GM19372 (cell line): ENCODE results near the gene TMEFF2.

Source experiments
- ATAC-seq: cut with Tn5 transposase; IDR thresholded peaks from one replicate; pipeline ENCODE4 v1.9.1; 2021; ENCODE audit warnings: mild to moderate bottlenecking, low read depth, moderate library complexity; ENCODE audit not compliant: unreplicated experiment

Gene TMEFF2

GRCh38 chr2:192072778-192073177 is 122.0 kb downstream of the TMEFF2 start:
- ATAC-seq: no peak

- ATAC-seq: no peak
These were observed 122.5 kb downstream of the TMEFF2 start for GRCh38 chr2:192072261-192072660.

GRCh38 chr2:192070099-192070498 is 124.6 kb downstream of the TMEFF2 start:
- ATAC-seq: no peak

GRCh38 chr2:192069417-192069816 is 125.3 kb downstream of the TMEFF2 start:
- no peak for ATAC-seq

- no peak for ATAC-seq
These were observed 125.8 kb downstream of the TMEFF2 start for GRCh38 chr2:192068966-192069365.

GRCh38 chr2:192067631-192068030 is 127.1 kb downstream of the TMEFF2 start:
- ATAC-seq: no peak

- ATAC-seq: no peak
These were observed 130.3 kb downstream of the TMEFF2 start for GRCh38 chr2:192064459-192064858.

GRCh38 chr2:192060161-192060560 is 134.6 kb downstream of the TMEFF2 start:
- no peak for ATAC-seq

- no peak for ATAC-seq
These were observed 135.5 kb downstream of the TMEFF2 start for GRCh38 chr2:192059266-192059665.

GRCh38 chr2:192053921-192054320 is 140.8 kb downstream of the TMEFF2 start:
- no peak for ATAC-seq

GRCh38 chr2:192051533-192051932 is 143.2 kb downstream of the TMEFF2 start:
- ATAC-seq: no peak

- no peak for ATAC-seq
These were observed 145.4 kb downstream of the TMEFF2 start for GRCh38 chr2:192049362-192049761.

- no peak for ATAC-seq
These were observed 147.2 kb downstream of the TMEFF2 start for GRCh38 chr2:192047315-192048107.

GRCh38 chr2:192044496-192044895 is 150.2 kb downstream of the TMEFF2 start:
- ATAC-seq: no peak

- ATAC-seq: no peak
These were observed 151.4 kb downstream of the TMEFF2 start for GRCh38 chr2:192043216-192043870.

- ATAC-seq: no peak
These were observed 152.6 kb downstream of the TMEFF2 start for GRCh38 chr2:192042126-192042525.

- ATAC-seq: no peak
These were observed 156.6 kb downstream of the TMEFF2 start for GRCh38 chr2:192038110-192038509.

GRCh38 chr2:192035731-192036442 is 158.8 kb downstream of the TMEFF2 start:
- no peak for ATAC-seq

- ATAC-seq: no peak
These were observed 163.9 kb downstream of the TMEFF2 start for GRCh38 chr2:192030856-192031255.

GRCh38 chr2:192030289-192030688 is 164.4 kb downstream of the TMEFF2 start:
- no peak for ATAC-seq

- peak; percentile 89 for ATAC-seq
These were observed 165.6 kb downstream of the TMEFF2 start for GRCh38 chr2:192029089-192029488.

- ATAC-seq: no peak
These were observed 168.0 kb downstream of the TMEFF2 start for GRCh38 chr2:192026825-192027120.
